Astrocyte (in vitro differentiated cells and primary cell): Measurements from ENCODE around the gene LHFPL3. TPM values are rescaled to one million over a fixed set of nuclear protein-coding genes. Genes with fewer than 3 reads are reported as not detected.

Experiments
- DNase-seq: peaks from one replicate; pipeline ENCODE4 v3.0.0-alpha.2; 2010; ENCODE audit warnings: low read depth
- FAIRE-seq: peaks from 2 replicates; lab custom pipeline; 2011; peaks lifted over from hg19 to GRCh38; lab: Jason Lieb, UNC
- H2AFZ ChIP-seq: 2 replicates; pipeline ENCODE4 v1.6.0; 2012; ENCODE audit warnings: low read depth, low read length, inconsistent platforms
- H3K27ac ChIP-seq: 2 replicates; pipeline ENCODE4 v1.5.1; 2011; ENCODE audit warnings: low read depth, low read length, inconsistent platforms
- H3K27me3 ChIP-seq: 2 replicates; pipeline ENCODE4 v1.6.0; 2011; ENCODE audit warnings: low read length, inconsistent platforms; ENCODE audit not compliant: insufficient read depth
- H3K36me3 ChIP-seq: 2 replicates; pipeline ENCODE4 v1.5.1; 2011; ENCODE audit warnings: low read length, inconsistent platforms; ENCODE audit not compliant: insufficient read depth
- H3K4me1 ChIP-seq: 2 replicates; pipeline ENCODE4 v1.5.1; 2011; ENCODE audit warnings: low read length, inconsistent platforms; ENCODE audit not compliant: insufficient read depth
- H3K4me2 ChIP-seq: 2 replicates; pipeline ENCODE4 v1.6.0; 2012; ENCODE audit warnings: low read length, inconsistent platforms
- H3K4me3 ChIP-seq: 2 replicates; pipeline ENCODE4 v1.5.1; 2011; ENCODE audit warnings: low read depth, mild to moderate bottlenecking, low read length, inconsistent platforms; ENCODE audit not compliant: insufficient read depth
- H3K79me2 ChIP-seq: 2 replicates; pipeline ENCODE4 v1.6.0; 2012; ENCODE audit warnings: mild to moderate bottlenecking, low read length, inconsistent platforms; ENCODE audit not compliant: insufficient read depth
- H3K9ac ChIP-seq: 2 replicates; pipeline ENCODE4 v1.6.0; 2012; ENCODE audit warnings: mild to moderate bottlenecking, low read length, inconsistent platforms
- H3K9me3 ChIP-seq: 2 replicates; pipeline ENCODE4 v1.5.1; 2012; ENCODE audit warnings: low read depth, mild to moderate bottlenecking, low read length, inconsistent platforms; ENCODE audit not compliant: insufficient read depth
- H4K20me1 ChIP-seq: 2 replicates; pipeline ENCODE4 v1.6.0; 2012; ENCODE audit warnings: low read length, inconsistent platforms; ENCODE audit not compliant: insufficient read depth
- H3K27ac Mint-ChIP-seq: one replicate; pipeline ENCODE4 v1.8.0; 2021; ENCODE audit warnings: mild to moderate bottlenecking, mixed read lengths; ENCODE audit not compliant: unreplicated experiment
- H3K27me3 Mint-ChIP-seq: one replicate; pipeline ENCODE4 v1.8.0; 2021; ENCODE audit warnings: low read depth, mixed read lengths; ENCODE audit not compliant: unreplicated experiment
- H3K36me3 Mint-ChIP-seq: one replicate; pipeline ENCODE4 v1.8.0; 2021; ENCODE audit warnings: low read depth, mixed read lengths; ENCODE audit not compliant: unreplicated experiment
- H3K4me1 Mint-ChIP-seq: one replicate; pipeline ENCODE4 v1.8.0; 2021; ENCODE audit warnings: low read depth, mixed read lengths; ENCODE audit not compliant: unreplicated experiment
- H3K4me3 Mint-ChIP-seq: one replicate; pipeline ENCODE4 v1.8.0; 2021; ENCODE audit warnings: mild to moderate bottlenecking, moderate library complexity, mixed read lengths; ENCODE audit not compliant: unreplicated experiment
- H3K9me3 Mint-ChIP-seq: one replicate; pipeline ENCODE4 v1.8.0; 2021; ENCODE audit warnings: mild to moderate bottlenecking, mixed read lengths; ENCODE audit not compliant: unreplicated experiment
- EZH2 ChIP-seq: IDR thresholded peaks from 2 replicates; pipeline ENCODE4 v1.6.1; 2012; ENCODE audit warnings: mild to moderate bottlenecking, low read length, inconsistent platforms; ENCODE audit not compliant: insufficient read depth
- total RNA-seq: library from RNA; stranded (reverse); gene quantifications from 2 replicates; pipeline ENCODE4 v1.2.1, GENCODE V29; 2021
- TF ChIP-seq, protein P1 (sequence below): IDR thresholded peaks from 2 replicates; pipeline ENCODE4 v1.5.1; 2011; ENCODE audit warnings: low read depth, mild to moderate bottlenecking, inconsistent platforms, low read length, moderate library complexity; ENCODE audit not compliant: insufficient read depth

The LHFPL3 gene
- total RNA-seq, 1 donor from 2014 or later, result not detected

DNA sequence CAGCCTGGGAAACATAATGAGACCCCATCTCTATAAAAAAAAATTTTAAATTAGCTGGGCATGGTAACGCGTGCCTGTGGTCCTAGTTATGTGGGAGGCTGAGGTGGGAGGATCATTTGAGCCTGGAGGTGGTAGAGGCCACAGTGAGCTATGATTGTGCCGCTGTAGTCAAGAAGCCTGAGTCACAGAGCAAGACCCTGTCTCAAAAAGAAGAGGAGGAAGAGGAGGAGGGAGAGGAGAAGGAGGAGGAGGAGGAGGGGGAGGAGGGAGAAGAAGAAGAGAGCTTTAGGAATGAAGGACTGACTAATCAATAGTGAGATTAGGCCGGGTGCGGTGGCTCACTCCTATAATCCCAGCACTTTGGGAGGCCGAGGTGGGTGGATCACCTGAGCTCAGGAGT is 573.8 kb downstream of the LHFPL3 start:
- H4K20me1 ChIP-seq, result no peaks in the 10 kb centered on the region
- no peaks in the 10 kb centered on the region for H3K4me1 ChIP-seq
- H2AFZ ChIP-seq, result no peak overlapping the region
- H3K27me3 ChIP-seq, result peaks cover 3% of the 10 kb centered on the region
- no peak overlapping the region for H3K4me3 ChIP-seq
- H3K36me3 Mint-ChIP-seq, result no peaks in the 10 kb centered on the region
- DNase-seq (no peak), FAIRE-seq (no peak)
- H3K79me2 ChIP-seq, result no peaks in the 10 kb centered on the region
- H3K27ac ChIP-seq, result no peak overlapping the region
- H3K27me3 Mint-ChIP-seq, result no peaks in the 10 kb centered on the region
- H3K9me3 ChIP-seq, result no peaks in the 10 kb centered on the region
- no peak overlapping the region for H3K27ac Mint-ChIP-seq
- TF ChIP-seq EZH2, result no peak
- TF ChIP-seq, protein P1, sequence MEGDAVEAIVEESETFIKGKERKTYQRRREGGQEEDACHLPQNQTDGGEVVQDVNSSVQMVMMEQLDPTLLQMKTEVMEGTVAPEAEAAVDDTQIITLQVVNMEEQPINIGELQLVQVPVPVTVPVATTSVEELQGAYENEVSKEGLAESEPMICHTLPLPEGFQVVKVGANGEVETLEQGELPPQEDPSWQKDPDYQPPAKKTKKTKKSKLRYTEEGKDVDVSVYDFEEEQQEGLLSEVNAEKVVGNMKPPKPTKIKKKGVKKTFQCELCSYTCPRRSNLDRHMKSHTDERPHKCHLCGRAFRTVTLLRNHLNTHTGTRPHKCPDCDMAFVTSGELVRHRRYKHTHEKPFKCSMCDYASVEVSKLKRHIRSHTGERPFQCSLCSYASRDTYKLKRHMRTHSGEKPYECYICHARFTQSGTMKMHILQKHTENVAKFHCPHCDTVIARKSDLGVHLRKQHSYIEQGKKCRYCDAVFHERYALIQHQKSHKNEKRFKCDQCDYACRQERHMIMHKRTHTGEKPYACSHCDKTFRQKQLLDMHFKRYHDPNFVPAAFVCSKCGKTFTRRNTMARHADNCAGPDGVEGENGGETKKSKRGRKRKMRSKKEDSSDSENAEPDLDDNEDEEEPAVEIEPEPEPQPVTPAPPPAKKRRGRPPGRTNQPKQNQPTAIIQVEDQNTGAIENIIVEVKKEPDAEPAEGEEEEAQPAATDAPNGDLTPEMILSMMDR, result no peak
- no peaks in the 10 kb centered on the region for H3K4me1 Mint-ChIP-seq
- H3K9ac ChIP-seq, result no peak overlapping the region
- no peak overlapping the region for H3K4me3 Mint-ChIP-seq
- H3K4me2 ChIP-seq, result no peak overlapping the region
- no peaks in the 10 kb centered on the region for H3K9me3 Mint-ChIP-seq
- H3K36me3 ChIP-seq, result no peaks in the 10 kb centered on the region

DNA sequence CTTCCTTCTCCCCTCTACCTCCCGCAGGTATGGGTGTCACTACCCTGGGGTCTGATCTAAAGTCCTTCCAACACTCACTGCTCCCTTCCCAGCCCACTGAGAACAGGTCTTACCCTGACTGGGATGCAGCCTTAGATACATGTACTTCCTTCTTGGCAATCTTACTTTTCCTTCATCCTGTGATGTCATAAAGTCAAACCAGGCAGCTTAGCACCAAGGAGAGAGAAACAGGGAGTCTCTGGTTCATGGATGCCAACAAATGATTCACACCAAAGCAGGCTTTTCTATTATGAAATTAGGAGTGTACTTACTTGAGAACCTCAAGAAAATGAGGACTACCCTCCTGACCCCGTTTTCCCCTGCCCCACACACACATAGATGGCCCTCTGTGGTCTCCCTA is 574.6 kb downstream of the LHFPL3 start:
- TF ChIP-seq, protein P1, result no peak
- TF ChIP-seq EZH2, result no peak
- H3K27me3 Mint-ChIP-seq, result no peaks in the 10 kb centered on the region
- Histone ChIP-seq H3K9ac (no peak overlapping the region), H3K27ac (no peak overlapping the region), H3K36me3 (no peaks in the 10 kb centered on the region), H3K79me2 (no peaks in the 10 kb centered on the region), H3K9me3 (no peaks in the 10 kb centered on the region), H3K4me1 (no peaks in the 10 kb centered on the region), H4K20me1 (no peaks in the 10 kb centered on the region), H3K27me3 (peaks cover 3% of the 10 kb centered on the region), H3K4me3 (no peak overlapping the region), H3K4me2 (no peak overlapping the region), H2AFZ (no peak overlapping the region)
- DNase-seq (no peak), FAIRE-seq (no peak)
- no peak overlapping the region for H3K27ac Mint-ChIP-seq
- H3K4me3 Mint-ChIP-seq, result no peak overlapping the region
- no peaks in the 10 kb centered on the region for H3K9me3 Mint-ChIP-seq
- H3K36me3 Mint-ChIP-seq, result no peaks in the 10 kb centered on the region
- no peaks in the 10 kb centered on the region for H3K4me1 Mint-ChIP-seq

DNA sequence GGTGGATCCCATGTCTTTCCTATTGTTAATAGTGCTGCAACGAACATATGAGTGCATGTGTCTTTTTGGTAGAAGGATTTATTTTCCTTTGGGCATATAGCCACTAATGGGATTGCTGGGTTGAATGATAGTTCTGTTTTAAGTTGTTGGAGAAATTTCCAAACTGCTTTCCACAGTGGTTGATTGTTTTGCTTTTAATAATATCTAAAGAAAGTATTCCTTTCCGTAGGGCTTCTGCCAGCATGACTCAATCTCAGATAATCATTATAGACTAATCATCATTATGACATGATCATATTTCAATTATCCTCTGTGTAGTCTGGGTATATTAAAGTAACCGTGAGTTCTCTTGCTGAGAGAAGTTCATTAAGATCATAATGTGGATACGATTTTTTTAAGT is 575.4 kb downstream of the LHFPL3 start:
- H3K9me3 ChIP-seq, result no peaks in the 10 kb centered on the region
- H3K4me1 Mint-ChIP-seq, result no peaks in the 10 kb centered on the region
- H3K36me3 Mint-ChIP-seq, result no peaks in the 10 kb centered on the region
- H3K27ac Mint-ChIP-seq, result no peak overlapping the region
- H3K4me1 ChIP-seq, result no peaks in the 10 kb centered on the region
- H3K9me3 Mint-ChIP-seq, result no peaks in the 10 kb centered on the region
- no peak for DNase-seq
- H3K27me3 Mint-ChIP-seq, result no peaks in the 10 kb centered on the region
- no peak overlapping the region for H2AFZ ChIP-seq
- H3K79me2 ChIP-seq, result no peaks in the 10 kb centered on the region
- H3K36me3 ChIP-seq, result no peaks in the 10 kb centered on the region
- TF ChIP-seq EZH2, result no peak
- TF ChIP-seq, protein P1, result no peak
- no peaks in the 10 kb centered on the region for H4K20me1 ChIP-seq
- H3K9ac ChIP-seq, result no peak overlapping the region
- H3K4me3 Mint-ChIP-seq, result no peak overlapping the region
- no peak overlapping the region for H3K4me2 ChIP-seq
- H3K27me3 ChIP-seq, result peaks cover 3% of the 10 kb centered on the region
- no peak for FAIRE-seq
- no peak overlapping the region for H3K4me3 ChIP-seq
- no peak overlapping the region for H3K27ac ChIP-seq
